CD4-positive, alpha-beta T cell treated with Interleukin-21 for 1 hour (primary cell): ENCODE results near the gene GPR155.
"Not testable (repeated sequence)": the region's sequence is repeated elsewhere in the genome, so short reads cannot be mapped to it uniquely, and the experiment has no call there.

Experiments used
- DNase-seq: peaks from one replicate; pipeline ENCODE4 v3.0.0-alpha.2; 2020

GPR155 gene

GRCh38 chr2:174491947-174492346 lies 5.1 kb upstream of the GPR155 start:
- DNase-seq, result no peak

GRCh38 chr2:174490051-174490450 lies 3.2 kb upstream of the GPR155 start:
- peak; percentile 37 for DNase-seq

GRCh38 chr2:174489520-174489919 lies 2.7 kb upstream of the GPR155 start:
- peak; percentile 62 for DNase-seq

GRCh38 chr2:174487820-174488162 lies 962 bp upstream of the GPR155 start:
- DNase-seq, result no peak

- DNase-seq, result peak; percentile 98
Observed at GRCh38 chr2:174487108-174487819, 435 bp upstream of the GPR155 start.

GRCh38 chr2:174485788-174486562 lies 854 bp downstream of the GPR155 start:
- peak; percentile 33 for DNase-seq

GRCh38 chr2:174485045-174485444 lies 1.8 kb downstream of the GPR155 start:
- not testable (repeated sequence) for DNase-seq

GRCh38 chr2:174484573-174484972 lies 2.3 kb downstream of the GPR155 start:
- no peak for DNase-seq

GRCh38 chr2:174482854-174483253 lies 4.0 kb downstream of the GPR155 start:
- DNase-seq, result no peak

GRCh38 chr2:174477759-174478158 lies 9.1 kb downstream of the GPR155 start:
- DNase-seq, result no peak

GRCh38 chr2:174473796-174474195 lies 13.0 kb downstream of the GPR155 start:
- DNase-seq, result no peak

- DNase-seq, result no peak
Observed at GRCh38 chr2:174465327-174465726, 21.5 kb downstream of the GPR155 start.

- no peak for DNase-seq
Observed at GRCh38 chr2:174461221-174461620, 25.6 kb downstream of the GPR155 start.

- DNase-seq, result no peak
Observed at GRCh38 chr2:174454566-174454965, 32.3 kb downstream of the GPR155 start.

GRCh38 chr2:174450021-174450816 lies 36.6 kb downstream of the GPR155 start:
- DNase-seq, result no peak

GRCh38 chr2:174449033-174449432 lies 37.8 kb downstream of the GPR155 start:
- DNase-seq, result no peak

GRCh38 chr2:174446531-174446930 lies 40.3 kb downstream of the GPR155 start:
- DNase-seq, result no peak

GRCh38 chr2:174445248-174445647 lies 41.6 kb downstream of the GPR155 start:
- no peak for DNase-seq

GRCh38 chr2:174444761-174445160 lies 42.1 kb downstream of the GPR155 start:
- DNase-seq, result no peak

GRCh38 chr2:174442546-174443510 lies 44.0 kb downstream of the GPR155 start:
- no peak for DNase-seq

- no peak for DNase-seq
Observed at GRCh38 chr2:174439950-174440349, 46.9 kb downstream of the GPR155 start.

GRCh38 chr2:174439323-174439722 lies 47.5 kb downstream of the GPR155 start:
- DNase-seq, result no peak
